Spleen (tissue), 7 donors: ENCODE data around the gene MIS18BP1.

Experiments
- CTCF ChIP-seq, 11 experiments: fragments of 200-600 bp in 7 of 11; fragments of 450-650 bp in 4 of 11; sonication (generic) in 4 of 11; IDR thresholded peaks in 8 of 11; conservative IDR thresholded peaks in 3 of 11; 1 replicate in 7 of 11; 2 replicates in 4 of 11; pipeline versions ENCODE4 v1.4.0 to v1.8.0; 2016 to 2021; ENCODE audit warnings: antibody characterized with exemption in 11 of 11, inconsistent platforms in 4 of 11, mild to moderate bottlenecking in 1 of 11
- POLR2AphosphoS5 ChIP-seq, 3 donors: sonication (generic); formaldehyde crosslinking; IDR thresholded peaks; one replicate each; pipeline ENCODE4 v1.5.1; 2017; ENCODE audit warnings: antibody characterized with exemption in 3 of 3
- donor health status: DM: no; HTN: no; CAD: no; lungs with moderate emphysema.
- donor health status: DM: no; HTN: no; CAD: no.
- donor health status: DM: no; HTN: no; CAD: no.

- TF ChIP-seq CTCF (IDR thresholded peaks at IDR 0.05 in 8 of 11, conservative IDR thresholded peaks at IDR 0.05 in 3 of 11) (no peak), POLR2AphosphoS5 (IDR thresholded peaks at IDR 0.05) (no peak)
Measured at GRCh38 chr14:45261209-45261608, 8.2 kb upstream of the MIS18BP1 start.
